ENCODE results near the gene GRM1. TPM values are rescaled to one million over a fixed set of nuclear protein-coding genes. Genes with fewer than 3 reads are reported as not detected.

The GRM1 gene
- total and polyA plus RNA-seq, 2 donors (not counting 3 experiments of a cell fraction or from before 2014, with no cell fraction given): 0.07 TPM; not detected in 1

- BruUV-seq (replicated peaks): no TSS peak
- intact Hi-C loops (cut with micrococcal nuclease) (no loop called here), dilution Hi-C loops (cut with MboI; ENCODE audit: extremely low pct_ligation_motif_present, low sequenced_read_pairs) (no loop called here)
- Histone ChIP-seq H3K9ac (replicated peaks; ENCODE audit: extremely low read depth, insufficient read depth, low read length) (no peak overlapping the region), H3K27ac (ENCODE audit: insufficient read depth, low read depth, low read length) (no peak overlapping the region), H3K9me3 (replicated peaks; ENCODE audit: control insufficient read depth, insufficient read depth, low read length) (no peaks in the 10 kb centered on the region), H3K4me2 (ENCODE audit: insufficient read depth, low read length) (no peak overlapping the region), H3K4me3 (replicated peaks in 1 of 3; ENCODE audit: insufficient read depth in 1 of 3, low read depth in 1 of 3, low read length in 3 of 3) (no peak overlapping the region), H3K27me3 (ENCODE audit: control insufficient read depth in 2 of 2, insufficient read depth in 2 of 2, low read length in 2 of 2) (no peaks in the 10 kb centered on the region), H3K4me1 (ENCODE audit: control insufficient read depth, extremely low read depth, insufficient read depth, low read length) (peaks cover 18% of the 10 kb centered on the region), H4K20me1 (replicated peaks; ENCODE audit: control insufficient read depth, extremely low read depth, insufficient read depth, low read length) (no peaks in the 10 kb centered on the region), H2AFZ (ENCODE audit: low read depth, low read length) (peak overlapping the region; percentile 17), H3K36me3 (ENCODE audit: control insufficient read depth in 2 of 2, extremely low read depth in 1 of 2, insufficient read depth in 2 of 2, low read length in 2 of 2) (no peaks in the 10 kb centered on the region), H3K79me2 (ENCODE audit: control insufficient read depth, insufficient read depth, low read length) (no peaks in the 10 kb centered on the region), H3K9me1 (replicated peaks; ENCODE audit: control insufficient read depth, extremely low read depth, insufficient read depth, low read length) (no peaks in the 10 kb centered on the region)
- peak; percentile 26 for FAIRE-seq
- ChIA-PET POLR2A (no interaction called here), CTCF (interaction anchor here (0.5 to 0.8 kb wide), 2 partner anchors 145 to 177 kb away, joined by 3 read pairs; no protein-coding TSS in a partner anchor)
- DNase-seq (ENCODE audit: low read depth, low spot score): peak; percentile 36
- TF ChIP-seq FOS (IDR thresholded peaks at IDR 0.05; ENCODE audit: borderline replicate concordance, insufficient read depth, low read length) (no peak), MAX (IDR thresholded peaks at IDR 0.05; ENCODE audit: insufficient read depth, insufficient read length) (no peak), CTCF (IDR thresholded peaks at IDR 0.05; ENCODE audit: extremely low read depth in 1 of 2, insufficient read depth in 1 of 2, low read depth in 1 of 2, low read length in 2 of 2) (no peak), JUN (IDR thresholded peaks at IDR 0.05; ENCODE audit: borderline replicate concordance, insufficient read depth, insufficient read length, low read depth) (no peak), POLR2A (IDR thresholded peaks at IDR 0.05; ENCODE audit: low read depth, low read length) (no peak), MYC (IDR thresholded peaks at IDR 0.05; ENCODE audit: low read depth, low read length) (no peak), EZH2 (IDR thresholded peaks at IDR 0.05; ENCODE audit: borderline replicate concordance, low read depth, low read length, severe bottlenecking) (no peak), POLR2AphosphoS5 (IDR thresholded peaks at IDR 0.05; ENCODE audit: insufficient read depth, low read depth, low read length) (no peak), GATA2 (IDR thresholded peaks at IDR 0.05; ENCODE audit: insufficient read depth, insufficient read length, low read depth, low read length) (no peak)
Measured at GRCh38 chr6:146364816-146365594, 336.1 kb downstream of the GRM1 start.

Measured in endothelial cell of umbilical vein (primary cell).